ENCODE data around the gene SAMD3.
"Not testable (repeated sequence)": the region's sequence is repeated elsewhere in the genome, so short reads cannot be mapped to it uniquely, and the experiment has no call there.

SAMD3 gene

DNA sequence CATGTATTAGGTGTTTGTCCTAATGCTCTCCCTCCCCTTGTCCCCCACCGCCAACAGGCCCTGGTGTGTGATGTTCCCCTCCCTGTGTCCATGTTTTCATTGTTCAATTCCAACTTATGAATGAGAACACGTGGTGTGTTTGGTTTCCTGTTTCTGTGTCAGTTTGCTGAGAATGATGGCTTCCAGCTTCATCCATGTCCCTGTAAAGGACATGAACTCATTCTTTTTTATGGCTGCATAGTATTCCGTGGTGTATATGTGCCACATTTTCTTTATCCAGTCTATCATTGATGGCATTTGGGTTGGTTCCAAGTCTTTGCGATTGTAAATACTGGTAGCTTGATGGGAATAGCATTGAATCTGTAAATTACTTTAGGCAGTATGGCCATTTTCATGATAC is 52.6 kb downstream of the SAMD3 start:
- DNase-seq: not testable (repeated sequence)

DNA sequence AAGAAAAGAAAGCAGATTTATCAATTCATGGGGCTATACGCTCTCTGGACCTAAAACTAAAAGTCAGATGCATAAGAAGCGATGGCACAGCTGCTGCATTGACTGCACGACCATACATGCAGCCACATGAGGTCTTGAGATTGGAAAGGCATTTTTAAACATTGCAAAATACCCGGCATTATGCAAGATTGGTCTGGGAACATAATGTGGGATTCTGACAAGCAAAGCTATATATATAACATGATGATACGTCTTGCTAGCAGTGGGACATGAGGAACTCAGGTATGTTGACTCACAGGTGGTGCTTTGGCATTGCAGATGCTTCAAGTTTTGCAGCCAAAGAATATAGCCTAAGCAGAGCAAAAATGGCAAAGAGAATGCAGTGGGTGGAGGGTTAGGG is 55.1 kb downstream of the SAMD3 start:
- DNase-seq: no peak

DNA sequence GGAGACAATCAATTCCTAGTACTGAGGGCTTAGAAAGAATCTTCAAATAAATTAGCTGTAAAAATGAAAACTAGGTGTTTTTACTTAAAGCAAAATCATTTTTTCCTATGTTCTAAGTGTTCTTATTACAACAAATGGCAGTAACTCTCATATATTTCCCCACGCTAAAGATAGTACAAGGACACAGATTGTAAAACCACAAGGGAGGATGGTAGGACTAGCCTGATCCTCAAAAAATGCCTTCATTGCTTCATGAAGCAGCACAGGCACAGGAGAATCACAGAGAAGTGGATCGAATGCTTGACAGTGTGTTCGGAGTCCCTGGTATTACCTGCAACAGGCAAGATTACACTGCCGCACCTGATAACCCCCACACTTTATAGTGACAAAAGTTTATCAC is 58.5 kb downstream of the SAMD3 start:
- no peak for DNase-seq

DNA sequence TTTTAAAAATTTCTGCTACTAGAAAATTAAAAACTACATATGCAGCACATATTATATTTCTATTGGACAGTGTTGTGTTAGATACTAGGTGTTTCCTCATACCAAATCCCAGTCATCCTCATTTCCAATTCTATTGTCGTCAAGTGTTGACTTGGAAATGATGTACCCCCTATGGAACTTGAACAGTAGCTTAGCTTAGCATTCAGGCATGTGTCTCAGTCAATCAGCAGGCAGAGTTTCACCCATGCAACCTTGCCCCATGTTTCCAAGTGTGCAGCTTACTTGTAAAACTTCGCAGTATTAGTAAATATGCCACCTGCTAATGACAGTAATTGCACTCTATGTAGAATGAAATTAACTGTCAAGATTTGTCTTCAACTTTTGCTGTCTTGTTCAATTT is 59.5 kb downstream of the SAMD3 start:
- no peak for DNase-seq

DNA sequence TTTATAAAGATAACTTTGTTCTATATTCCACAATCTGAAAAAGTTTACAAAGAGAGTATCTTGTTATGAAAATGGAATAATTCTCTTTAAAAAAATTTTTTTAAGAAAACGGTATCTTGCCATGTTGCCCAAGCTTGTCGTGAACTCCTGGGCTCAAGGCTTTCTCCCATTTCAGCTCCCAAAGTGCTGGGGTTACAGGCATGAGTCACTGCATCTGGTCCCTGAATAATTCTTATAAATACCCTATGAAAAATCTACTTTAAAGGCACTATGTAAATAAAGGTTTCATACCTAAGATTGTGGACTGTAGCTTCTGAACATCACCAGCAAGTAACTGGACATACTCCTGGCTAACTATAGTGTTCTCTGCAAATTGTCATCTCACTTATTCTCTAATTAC is 60.3 kb downstream of the SAMD3 start:
- no peak for DNase-seq

DNA sequence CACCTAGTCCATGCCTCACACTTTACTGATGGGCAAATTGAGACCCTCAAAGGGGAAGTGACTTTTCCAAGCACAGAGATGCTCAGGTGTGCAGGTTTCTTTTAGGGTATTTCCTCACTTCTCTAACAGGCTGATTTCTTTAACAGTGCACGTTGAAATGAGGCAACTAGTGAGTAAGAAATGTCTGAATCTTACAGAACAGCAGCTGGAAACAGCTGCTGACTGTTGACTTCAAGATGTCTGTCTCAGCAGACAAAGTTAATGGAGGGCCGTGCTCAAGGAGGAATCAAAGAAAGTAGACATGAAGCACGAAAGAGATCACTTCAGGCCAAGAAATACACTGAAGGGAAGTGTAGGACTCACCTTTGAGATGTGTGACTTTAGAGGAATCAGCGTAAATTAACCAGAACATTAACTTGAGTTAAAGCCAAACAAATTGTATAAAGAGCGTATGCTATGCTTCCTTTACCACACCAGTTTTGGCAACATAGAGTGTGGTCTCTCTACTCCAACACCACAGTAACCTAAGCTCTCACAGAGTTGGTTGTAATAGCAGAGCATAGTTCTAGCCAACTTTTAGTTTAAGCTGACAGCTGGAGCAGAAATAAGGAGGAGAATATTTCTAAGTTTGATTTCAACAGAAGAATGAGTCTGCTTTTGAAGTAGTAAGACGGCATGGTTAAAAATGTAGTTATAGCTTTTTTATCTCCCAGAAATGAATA is 60.9 kb downstream of the SAMD3 start:
- no peak for DNase-seq

DNA sequence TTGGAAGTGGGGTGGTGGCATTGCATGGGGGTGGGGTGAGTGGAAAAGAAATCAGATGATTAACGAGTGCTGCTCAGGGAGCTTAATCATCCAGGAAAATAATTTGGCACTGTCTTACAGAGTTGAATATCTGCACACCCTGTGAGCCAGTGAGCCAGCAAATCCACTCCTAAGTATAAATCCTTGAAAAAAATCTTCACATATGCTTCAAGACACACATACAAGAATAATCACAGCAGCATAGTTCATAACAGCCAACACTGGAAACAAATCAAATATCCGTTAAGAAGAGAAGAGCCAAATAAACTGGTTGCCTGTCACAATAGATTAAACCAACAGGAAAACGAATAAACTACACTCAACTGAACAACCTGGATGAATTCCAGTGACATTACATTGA is 62.8 kb downstream of the SAMD3 start:
- DNase-seq: no peak

DNA sequence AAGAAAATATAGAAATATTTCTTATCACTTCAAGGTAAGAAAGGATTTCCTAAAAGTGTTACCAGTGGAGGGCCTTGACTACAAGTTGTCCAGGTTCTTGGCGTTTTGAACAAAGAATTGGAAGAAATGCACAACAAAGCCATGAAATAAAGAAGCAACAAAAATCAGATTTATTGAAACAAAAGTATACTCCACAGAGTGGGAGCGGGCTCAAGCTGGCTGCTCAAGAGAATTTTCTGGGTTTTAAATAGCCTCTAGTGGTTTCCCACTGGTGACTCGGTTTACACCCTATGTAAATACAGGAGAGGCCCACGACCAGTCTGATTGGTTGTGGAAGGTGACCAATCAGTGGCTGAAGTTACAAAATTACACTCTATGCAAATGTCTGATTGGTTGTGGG is 64.2 kb downstream of the SAMD3 start:
- no peak for DNase-seq

DNA sequence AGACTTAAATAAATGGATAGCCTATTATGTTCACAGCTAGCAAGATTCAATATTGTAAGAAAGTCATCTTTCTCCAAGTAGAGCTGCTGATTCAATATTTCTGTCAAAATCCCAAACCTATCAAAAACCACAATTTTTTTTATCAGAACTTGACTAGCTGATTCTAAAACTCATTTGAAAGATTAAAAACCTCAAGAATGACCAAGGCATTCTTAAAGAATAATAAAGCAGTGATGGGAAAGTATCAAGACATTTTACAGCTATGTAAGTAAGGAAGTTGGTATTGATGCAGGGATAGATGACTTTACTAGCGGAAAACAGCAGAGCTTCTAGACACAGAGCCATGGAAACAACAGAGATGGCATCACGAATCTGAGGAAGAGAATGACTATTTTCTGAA is 64.7 kb downstream of the SAMD3 start:
- DNase-seq: no peak

DNA sequence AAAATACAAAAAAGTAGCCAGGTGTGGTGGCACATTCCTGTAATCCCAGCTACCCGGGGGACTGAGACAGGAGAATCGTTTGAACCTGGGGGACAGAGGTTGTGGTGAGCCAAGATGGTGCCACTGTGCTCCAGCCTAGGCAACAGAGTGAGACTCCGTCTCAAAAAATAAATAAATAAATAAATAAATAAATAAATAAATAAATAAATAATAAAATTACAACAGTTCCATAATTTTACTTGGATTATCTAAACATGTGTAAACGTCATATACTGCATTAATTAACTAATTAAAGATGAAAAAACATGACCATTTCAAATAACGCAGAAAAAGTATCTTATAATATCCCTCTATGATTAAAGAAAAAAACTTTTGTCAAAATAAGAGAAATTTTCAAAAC is 65.8 kb downstream of the SAMD3 start:
- no peak for DNase-seq

DNA sequence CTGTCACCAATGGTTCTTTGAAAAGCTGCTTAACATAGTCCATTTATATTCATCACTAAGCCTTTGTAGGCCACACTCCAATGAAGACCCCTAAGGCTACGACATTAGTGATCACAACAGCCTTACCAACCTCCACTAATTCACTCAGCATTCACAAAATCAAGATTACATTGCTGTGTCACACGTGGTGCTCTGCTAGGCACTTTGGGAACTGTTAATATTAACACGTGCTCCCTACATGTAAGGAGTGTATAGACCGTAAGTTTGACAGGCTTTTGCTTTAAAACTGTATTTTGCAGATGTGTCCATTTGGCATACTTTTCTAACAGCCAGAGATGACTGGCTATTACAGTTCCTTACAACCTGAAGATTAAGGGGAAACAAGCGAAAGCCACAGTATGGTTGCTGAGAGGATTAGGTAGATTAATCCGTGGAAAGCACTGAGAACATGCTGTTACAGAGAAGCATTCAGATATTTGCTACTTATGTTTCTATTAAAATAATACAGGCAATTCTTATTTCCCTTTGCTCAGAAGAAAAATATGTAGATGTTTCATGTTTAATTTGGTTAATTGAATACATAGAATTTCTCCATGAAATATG is 69.7 kb downstream of the SAMD3 start:
- no peak for DNase-seq

DNA sequence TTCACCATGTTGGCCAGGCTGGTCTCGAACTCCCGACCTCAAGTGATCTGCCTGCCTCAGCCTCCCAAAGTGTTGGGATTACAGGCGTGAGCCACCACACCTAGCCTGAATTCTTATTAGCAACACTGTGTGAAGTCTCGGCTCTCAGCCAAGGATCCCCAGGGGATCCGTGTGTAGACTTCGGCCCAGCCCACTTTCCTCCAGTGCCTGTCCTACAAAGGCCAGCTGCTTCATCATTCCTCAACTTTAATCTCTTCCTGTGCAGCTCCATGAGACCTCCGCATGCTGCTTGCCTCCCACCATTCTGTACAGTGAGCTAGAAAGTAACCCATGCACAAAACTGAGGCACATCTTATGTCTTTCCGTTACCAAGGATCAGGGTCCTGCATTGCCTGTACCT is 71.8 kb downstream of the SAMD3 start:
- DNase-seq: no peak

DNA sequence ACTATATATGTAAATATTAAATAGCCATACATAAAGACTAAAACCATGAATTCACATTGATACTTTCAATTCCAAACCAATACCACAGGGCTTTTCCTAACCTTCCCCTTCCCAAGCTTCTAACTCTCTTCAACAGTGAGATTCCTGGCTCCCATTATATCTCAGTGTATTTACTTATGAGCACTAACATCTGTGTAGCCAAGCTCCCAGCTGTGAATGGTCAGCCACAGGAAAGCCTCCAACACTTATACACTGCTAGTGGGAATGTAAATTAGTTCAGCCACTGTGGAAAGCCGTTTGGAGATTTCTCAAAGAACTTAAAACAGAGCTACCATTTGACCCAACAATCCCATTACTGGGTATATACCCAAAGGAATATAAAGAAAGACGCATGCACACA is 73.7 kb downstream of the SAMD3 start:
- not testable (repeated sequence) for DNase-seq

DNA sequence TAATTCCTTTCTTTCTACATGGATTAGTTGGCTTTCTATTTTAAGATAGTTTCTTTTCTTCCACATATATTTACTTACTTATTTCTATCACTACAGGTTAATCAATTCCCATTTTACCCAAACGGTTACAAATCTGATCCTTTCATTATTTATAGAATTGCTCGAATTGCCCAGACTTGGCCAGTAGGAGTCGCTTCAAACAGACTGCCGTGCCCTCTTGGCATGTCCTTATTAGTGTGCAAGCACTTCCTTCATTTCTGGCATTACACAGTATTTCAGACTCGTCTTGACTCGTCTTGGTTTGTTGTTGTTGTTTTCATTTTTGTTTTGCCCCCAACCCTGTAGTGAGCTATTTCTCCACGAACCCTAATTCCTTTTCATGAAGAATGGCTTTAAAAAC is 74.6 kb downstream of the SAMD3 start:
- no peak for DNase-seq

DNA sequence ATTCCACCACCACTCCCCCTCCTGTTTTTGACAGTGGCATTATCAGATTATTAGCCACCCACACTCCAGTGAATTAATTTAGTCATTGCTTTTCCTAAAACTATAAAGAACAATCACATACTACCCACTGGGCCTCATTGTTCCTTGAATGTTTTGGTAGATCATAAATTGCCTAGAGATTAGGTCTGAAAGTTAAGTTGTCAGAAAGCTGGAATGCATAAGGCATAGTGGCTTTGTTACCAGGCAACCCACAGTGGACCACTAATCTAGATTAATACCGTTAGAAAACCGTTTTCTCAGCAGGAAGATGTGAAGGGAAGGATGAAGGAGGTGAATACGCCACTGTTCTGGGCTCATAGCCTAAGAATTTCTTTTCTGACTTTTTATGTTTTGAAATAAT is 75.6 kb downstream of the SAMD3 start:
- DNase-seq: no peak

DNA sequence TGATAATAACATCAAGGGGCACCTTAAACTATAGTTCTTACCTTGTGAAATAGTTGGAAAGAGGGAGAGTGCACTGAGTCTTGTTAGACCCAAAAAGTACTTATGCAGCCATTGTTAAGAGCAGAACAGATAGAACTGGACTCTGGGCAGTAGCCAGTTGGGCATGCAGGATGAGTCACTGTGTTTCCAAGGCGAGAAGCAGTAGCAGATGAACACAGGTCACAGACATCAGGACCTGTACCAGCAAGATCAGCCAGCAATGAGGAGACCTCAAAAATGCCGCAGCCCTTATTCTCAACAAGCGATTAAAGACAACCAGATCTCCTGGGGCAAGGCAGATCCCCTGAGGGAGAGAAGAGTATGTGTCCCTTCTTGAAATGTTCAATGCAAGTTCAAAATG is 79.0 kb downstream of the SAMD3 start:
- no peak for DNase-seq

DNA sequence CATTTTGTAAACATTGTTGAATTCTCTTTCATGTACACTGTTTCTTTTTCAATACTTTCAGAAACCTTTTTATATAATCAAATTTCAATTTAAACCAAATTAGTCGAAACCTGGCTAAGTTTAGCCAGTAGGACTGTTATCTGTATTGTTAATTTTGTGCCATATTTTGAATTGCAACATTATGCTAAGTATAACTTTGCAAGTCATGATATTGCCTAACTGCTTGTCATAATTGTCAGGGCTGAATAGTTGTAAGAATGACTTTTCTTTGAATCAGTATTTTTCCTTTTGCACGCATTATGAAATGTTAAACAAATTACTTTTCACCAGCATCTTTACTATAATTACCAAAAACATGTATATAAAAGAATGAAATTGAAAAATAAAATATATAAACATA is 82.7 kb downstream of the SAMD3 start:
- DNase-seq: no peak

DNA sequence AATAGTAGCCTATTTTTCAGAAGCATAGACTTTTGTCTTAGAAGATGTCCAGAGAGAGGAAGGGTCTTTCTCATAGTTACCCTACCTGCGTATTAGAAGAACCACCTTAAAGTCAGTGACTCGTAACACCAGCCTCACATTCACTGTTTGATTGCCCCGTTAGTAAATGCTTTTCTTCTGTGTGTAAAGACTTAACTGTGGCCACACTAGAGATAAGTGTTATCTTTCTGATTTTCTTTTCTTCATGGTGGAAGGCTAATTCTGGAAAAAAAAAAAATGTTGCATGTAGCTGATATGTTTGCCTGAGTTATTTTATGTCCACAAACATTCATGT is 83.9 kb downstream of the SAMD3 start:
- DNase-seq: no peak

DNA sequence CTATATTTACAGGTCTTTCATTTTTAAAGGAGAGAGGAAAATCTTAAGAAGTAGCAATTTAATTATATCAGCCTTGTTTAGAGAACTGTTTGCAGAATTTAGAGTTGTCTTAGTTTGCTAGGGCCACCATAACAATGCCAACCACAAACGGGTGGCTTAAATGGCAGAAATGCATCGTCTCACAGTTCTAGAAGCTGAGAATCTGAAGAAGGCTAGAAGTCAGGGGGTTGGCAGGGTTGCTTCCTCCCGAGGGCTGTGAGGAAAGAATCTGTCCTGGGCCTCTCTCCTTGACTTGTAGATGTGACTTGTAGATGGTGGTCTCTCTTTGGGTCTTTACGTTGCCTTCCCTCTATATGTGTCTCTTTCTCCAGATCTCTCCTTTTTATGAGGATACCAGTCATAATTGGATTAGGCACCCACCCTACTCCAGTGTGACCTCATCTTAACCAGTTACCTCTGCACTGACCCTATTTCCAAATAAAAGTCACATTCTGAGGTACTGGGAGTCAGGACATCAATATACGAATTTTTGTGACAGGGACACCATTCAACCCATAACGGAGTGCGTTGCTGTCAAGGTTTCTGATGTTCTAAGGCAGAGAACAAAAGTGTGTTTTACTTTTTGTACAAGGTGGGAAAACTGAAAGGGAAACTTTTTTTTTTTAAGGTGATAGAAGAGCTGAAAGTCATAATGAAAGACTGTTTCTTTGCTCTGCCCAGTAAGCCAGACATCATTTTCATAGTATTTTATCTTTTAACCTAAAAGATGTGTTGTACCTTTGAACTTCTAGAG is 84.4 kb downstream of the SAMD3 start:
- no peak for DNase-seq

DNA sequence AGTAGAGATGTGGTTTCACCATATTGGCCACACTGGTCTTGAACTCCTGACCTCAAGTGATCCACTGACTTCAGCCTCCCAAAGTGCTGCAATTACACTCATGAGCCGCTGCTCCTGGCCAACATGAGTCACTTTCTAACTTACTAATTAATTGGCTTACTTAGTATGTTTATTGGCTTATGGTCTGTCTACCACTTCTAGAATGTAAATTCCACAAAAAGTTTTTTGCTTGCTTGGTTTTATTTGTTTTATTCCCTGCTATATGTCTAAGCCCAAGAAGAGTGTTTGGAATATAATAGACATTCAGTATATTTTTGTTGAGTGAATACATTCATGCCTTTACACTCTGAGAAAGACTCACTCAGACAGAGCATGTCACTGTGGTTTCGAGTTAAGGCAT is 86.0 kb downstream of the SAMD3 start:
- DNase-seq: no peak

DNA sequence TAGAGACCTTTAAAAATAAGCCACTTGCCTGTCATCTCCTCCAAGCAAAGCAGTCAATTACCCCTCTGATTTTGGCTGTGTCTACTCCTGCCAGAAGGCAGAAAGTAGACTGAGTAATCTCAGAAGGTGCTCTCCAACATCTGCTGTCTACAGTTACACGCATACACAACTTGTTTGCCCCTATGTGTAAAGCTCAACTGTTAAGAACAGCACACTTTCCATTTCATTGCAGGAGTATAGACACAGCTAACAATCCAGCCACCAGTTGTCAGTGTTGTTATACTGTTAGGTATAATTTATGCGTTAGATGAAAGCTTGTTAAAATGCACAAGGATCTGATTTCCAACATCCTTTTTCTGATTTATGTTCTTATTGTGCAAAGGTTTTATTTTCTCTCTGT is 88.2 kb downstream of the SAMD3 start:
- DNase-seq: no peak

DNA sequence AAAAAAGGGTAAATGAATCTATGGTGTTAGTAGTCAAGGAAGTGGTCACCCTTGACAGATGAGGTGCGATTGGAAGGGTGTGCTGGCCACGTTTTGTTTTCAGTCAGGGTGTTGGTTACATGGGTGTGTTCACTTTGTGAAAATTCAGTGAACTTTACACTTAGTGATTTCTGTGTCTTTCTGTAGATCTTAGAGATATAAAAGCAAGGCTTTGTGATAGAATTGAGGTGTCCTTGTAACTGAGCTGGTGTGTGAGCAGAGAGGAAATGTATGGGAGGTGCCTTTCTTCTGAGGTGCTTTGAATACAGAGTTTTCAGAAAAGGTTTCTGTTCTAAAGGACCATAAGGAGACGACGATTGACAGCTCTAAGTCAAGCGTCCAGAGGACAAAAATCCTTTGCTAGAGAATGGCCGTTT is 90.5 kb downstream of the SAMD3 start:
- DNase-seq: peak; percentile 74

DNA sequence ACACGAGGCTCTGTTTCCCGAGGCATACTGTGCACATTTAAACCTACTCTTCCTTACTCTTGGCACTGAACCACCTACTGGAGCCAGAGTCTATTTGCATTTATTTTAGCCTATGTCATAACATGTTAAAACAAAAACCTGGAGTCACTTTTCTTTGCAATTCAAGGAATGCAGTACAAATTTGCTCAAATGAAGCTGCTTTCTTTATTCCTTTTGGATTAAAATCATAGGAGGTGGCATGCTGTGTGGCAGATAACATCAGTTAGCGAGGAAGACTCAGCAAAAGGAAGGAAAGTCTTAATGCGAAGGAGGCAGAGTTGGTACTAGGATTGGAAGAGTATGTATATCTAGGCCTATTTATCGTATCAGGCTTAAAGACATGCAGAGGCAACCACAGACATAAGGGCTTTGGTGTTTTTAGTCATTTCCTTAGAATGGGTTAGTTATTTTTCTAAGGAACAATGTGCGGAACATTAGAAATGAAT is 92.9 kb downstream of the SAMD3 start:
- DNase-seq: no peak

DNA sequence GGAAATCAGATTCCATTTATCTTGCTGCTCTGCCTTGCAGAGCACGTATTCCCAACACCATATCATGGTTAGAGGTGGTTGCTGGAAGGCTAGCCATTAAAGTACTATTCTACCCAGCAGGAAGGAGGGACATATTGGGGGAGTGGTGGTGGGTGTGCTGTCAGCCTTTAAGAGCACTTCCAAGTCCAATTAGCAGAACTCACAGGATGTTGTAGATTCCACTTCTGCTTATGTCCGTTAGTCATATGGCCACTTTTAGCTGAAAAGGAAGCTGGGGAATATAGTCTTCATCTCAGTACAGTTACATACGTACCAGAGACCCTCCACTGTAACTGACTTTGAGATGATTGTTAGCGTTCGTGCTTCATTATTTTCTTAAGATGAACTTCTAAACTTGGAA is 94.4 kb downstream of the SAMD3 start:
- DNase-seq: no peak
